ENCODE measurements around the gene SLCO3A1.

Gene SLCO3A1

GRCh38 chr15:92140796-92141195 lies 287.3 kb downstream of the SLCO3A1 start:
- Histone ChIP-seq H3K4me1 (no peaks in the 10 kb centered on the region), H3K9me3 (no peaks in the 10 kb centered on the region), H3K36me3 (replicated peaks) (no peaks in the 10 kb centered on the region), H3K27me3 (ENCODE audit: low read depth) (no peaks in the 10 kb centered on the region), H3K4me3 (no peak overlapping the region)
- in situ Hi-C loops (cut with MboI; ENCODE audit: low sequenced_read_pairs), result no loop called here
- DNase-seq (ENCODE audit: low spot score in 2 of 2), result no peak

GRCh38 chr15:92141607-92142006 lies 288.1 kb downstream of the SLCO3A1 start:
- no peak for DNase-seq (ENCODE audit: low spot score in 2 of 2)
- Histone ChIP-seq H3K4me1 (no peaks in the 10 kb centered on the region), H3K9me3 (no peaks in the 10 kb centered on the region), H3K27me3 (ENCODE audit: low read depth) (no peaks in the 10 kb centered on the region), H3K36me3 (replicated peaks) (no peaks in the 10 kb centered on the region), H3K4me3 (no peak overlapping the region)
- in situ Hi-C loops (cut with MboI; ENCODE audit: low sequenced_read_pairs), result no loop called here

DNA sequence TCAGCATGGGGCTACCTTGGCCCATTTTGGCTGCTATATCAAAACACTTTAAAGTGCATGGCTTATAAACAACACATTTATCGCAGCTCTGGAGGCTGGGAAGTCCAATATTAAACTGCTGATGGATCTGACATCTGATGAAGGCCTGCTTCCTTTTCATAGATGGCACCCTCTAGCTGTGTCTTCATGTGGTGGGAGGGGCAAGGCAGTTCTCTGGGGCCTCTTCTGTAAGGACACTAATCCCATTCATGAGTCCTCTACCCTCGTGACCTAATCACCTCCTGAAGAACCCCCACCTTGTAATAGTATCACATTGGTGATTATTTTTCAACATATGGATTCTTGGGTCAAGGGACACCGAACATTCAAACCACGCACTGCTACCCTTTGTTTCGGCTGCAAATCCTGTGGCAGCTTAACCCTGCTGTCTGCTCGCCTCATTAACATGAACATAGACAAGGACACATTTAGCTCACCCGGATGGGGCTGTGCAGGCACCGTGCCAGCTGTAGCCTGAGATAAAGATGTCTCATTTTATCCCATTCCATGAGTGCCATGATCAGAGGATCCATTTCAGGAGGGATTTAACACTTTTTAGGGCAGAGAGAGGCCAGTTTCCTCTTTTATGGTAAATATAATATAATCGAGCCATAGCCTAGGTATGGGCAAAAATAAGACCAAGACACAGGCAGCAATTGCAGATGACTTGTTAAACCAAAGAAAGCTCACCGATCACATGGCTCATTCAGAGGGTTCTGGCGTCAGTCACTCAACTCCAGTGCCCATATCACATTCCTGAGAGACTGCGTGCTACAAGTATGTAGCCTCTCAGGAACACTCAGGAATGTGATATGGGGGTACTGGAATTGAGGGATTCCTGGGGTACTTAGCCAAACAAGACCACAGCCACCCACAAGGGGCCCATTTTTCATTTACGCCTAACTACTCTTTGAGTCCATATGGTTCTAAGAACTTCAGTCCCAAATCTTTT lies 289.0 kb downstream of the SLCO3A1 start:
- no peaks in the 10 kb centered on the region for H3K36me3 ChIP-seq (replicated peaks)
- no peak overlapping the region for H3K4me3 ChIP-seq
- in situ Hi-C loops (cut with MboI; ENCODE audit: low sequenced_read_pairs), result no loop called here
- H3K9me3 ChIP-seq, result no peaks in the 10 kb centered on the region
- no peak for DNase-seq (ENCODE audit: low spot score in 2 of 2)
- no peaks in the 10 kb centered on the region for H3K4me1 ChIP-seq
- no peaks in the 10 kb centered on the region for H3K27me3 ChIP-seq (ENCODE audit: low read depth)

GRCh38 chr15:92143765-92144164 lies 290.3 kb downstream of the SLCO3A1 start:
- no peaks in the 10 kb centered on the region for H3K27me3 ChIP-seq (ENCODE audit: low read depth)
- H3K36me3 ChIP-seq (replicated peaks), result no peaks in the 10 kb centered on the region
- in situ Hi-C loops (cut with MboI; ENCODE audit: low sequenced_read_pairs), result no loop called here
- no peak overlapping the region for H3K4me3 ChIP-seq
- H3K9me3 ChIP-seq, result no peaks in the 10 kb centered on the region
- no peaks in the 10 kb centered on the region for H3K4me1 ChIP-seq
- DNase-seq (ENCODE audit: low spot score in 2 of 2), result no peak

GRCh38 chr15:92146511-92147150 lies 293.1 kb downstream of the SLCO3A1 start:
- no peaks in the 10 kb centered on the region for H3K27me3 ChIP-seq (ENCODE audit: low read depth)
- in situ Hi-C loops (cut with MboI; ENCODE audit: low sequenced_read_pairs), result no loop called here
- H3K36me3 ChIP-seq (replicated peaks), result no peaks in the 10 kb centered on the region
- no peak overlapping the region for H3K4me3 ChIP-seq
- no peaks in the 10 kb centered on the region for H3K9me3 ChIP-seq
- DNase-seq (ENCODE audit: low spot score in 2 of 2), result no peak
- H3K4me1 ChIP-seq, result no peaks in the 10 kb centered on the region

DNA sequence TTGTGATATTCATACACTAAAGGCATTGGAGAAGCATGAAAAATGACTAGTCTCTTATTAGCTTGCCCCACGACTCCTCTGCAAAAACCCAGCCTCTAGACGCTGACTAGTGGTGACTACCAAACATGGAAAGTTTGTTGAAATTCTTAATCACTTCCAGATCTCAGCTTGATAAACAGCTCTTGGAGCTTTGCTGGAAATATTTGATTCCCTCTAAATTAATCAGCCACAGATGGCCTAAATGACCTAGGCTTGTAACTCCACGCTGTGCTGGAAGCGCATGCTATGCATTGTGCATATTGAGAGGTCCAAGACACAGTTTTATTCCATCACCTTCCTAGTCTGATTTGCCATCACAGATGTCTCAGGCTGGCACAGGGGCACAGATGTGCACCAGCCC lies 295.5 kb downstream of the SLCO3A1 start:
- DNase-seq (ENCODE audit: low spot score in 2 of 2), result no peak
- in situ Hi-C loops (cut with MboI; ENCODE audit: low sequenced_read_pairs), result no loop called here
- Histone ChIP-seq H3K9me3 (no peaks in the 10 kb centered on the region), H3K4me3 (no peak overlapping the region), H3K4me1 (no peaks in the 10 kb centered on the region), H3K27me3 (ENCODE audit: low read depth) (no peaks in the 10 kb centered on the region), H3K36me3 (replicated peaks) (no peaks in the 10 kb centered on the region)

DNA sequence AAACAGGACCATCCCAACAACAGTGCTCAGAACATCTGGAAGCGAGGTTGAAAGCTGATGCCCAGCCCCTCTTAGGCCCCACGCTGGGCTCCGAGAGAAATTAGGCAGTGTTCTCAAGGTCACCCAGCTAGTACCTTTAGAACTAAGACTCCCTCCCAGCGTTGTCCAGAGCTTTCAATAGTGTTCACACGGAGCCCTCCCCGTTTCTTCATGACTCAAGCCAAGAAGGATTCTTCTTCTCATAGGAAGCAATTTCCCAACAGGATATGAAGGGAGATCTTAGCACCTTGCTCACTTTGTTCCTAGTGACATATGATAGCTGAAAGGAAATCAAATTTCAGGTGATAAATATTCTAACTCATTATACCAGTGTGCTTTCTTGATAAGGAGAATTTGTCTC lies 296.0 kb downstream of the SLCO3A1 start:
- H3K4me1 ChIP-seq, result no peaks in the 10 kb centered on the region
- DNase-seq (ENCODE audit: low spot score in 2 of 2), result no peak
- H3K27me3 ChIP-seq (ENCODE audit: low read depth), result no peaks in the 10 kb centered on the region
- no peak overlapping the region for H3K4me3 ChIP-seq
- in situ Hi-C loops (cut with MboI; ENCODE audit: low sequenced_read_pairs), result no loop called here
- no peaks in the 10 kb centered on the region for H3K36me3 ChIP-seq (replicated peaks)
- H3K9me3 ChIP-seq, result no peaks in the 10 kb centered on the region

DNA sequence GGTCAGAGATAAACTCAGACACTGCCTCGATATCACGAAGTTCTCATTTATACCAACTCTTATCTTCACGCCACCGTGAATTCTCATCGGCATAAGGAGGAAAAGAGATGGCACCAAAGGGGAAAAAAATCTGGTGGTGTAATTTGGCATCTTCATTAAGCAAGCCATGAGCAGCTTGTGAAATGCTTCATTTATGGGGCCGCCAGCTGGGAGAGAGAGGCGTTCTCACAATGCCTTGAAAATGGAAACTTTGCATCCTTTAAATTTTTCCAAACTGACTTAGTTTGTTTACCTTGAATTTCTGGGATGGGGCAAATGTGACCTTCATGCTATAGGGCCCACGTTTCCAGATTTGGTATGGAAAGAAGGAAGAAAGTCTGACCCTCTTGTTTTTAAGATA lies 297.7 kb downstream of the SLCO3A1 start:
- Histone ChIP-seq H3K4me1 (no peaks in the 10 kb centered on the region), H3K4me3 (no peak overlapping the region), H3K36me3 (replicated peaks) (no peaks in the 10 kb centered on the region), H3K9me3 (no peaks in the 10 kb centered on the region), H3K27me3 (ENCODE audit: low read depth) (no peaks in the 10 kb centered on the region)
- in situ Hi-C loops (cut with MboI; ENCODE audit: low sequenced_read_pairs), result no loop called here
- DNase-seq (ENCODE audit: low spot score in 2 of 2), result no peak

DNA sequence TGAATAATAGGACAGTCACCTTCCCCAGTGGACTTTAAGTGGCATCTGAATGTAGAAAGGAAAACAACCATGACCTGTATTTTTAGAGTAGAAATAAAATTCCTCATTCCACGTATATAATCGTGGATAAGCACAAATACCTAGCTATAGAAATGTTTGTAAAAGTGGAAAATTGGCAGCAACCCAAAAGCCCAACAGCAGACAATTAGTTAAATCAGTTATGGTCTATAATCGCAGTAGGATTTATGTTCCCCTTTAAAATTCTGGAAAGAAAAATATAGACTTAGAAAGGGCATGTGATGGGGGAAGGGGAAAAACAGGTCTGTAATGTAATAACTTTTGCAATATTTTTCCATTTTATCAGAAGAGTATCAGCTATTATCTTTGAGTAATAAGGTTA lies 298.2 kb downstream of the SLCO3A1 start:
- no peak for DNase-seq (ENCODE audit: low spot score in 2 of 2)
- no peaks in the 10 kb centered on the region for H3K9me3 ChIP-seq
- H3K27me3 ChIP-seq (ENCODE audit: low read depth), result no peaks in the 10 kb centered on the region
- no peak overlapping the region for H3K4me3 ChIP-seq
- in situ Hi-C loops (cut with MboI; ENCODE audit: low sequenced_read_pairs), result no loop called here
- H3K4me1 ChIP-seq, result no peaks in the 10 kb centered on the region
- no peaks in the 10 kb centered on the region for H3K36me3 ChIP-seq (replicated peaks)

DNA sequence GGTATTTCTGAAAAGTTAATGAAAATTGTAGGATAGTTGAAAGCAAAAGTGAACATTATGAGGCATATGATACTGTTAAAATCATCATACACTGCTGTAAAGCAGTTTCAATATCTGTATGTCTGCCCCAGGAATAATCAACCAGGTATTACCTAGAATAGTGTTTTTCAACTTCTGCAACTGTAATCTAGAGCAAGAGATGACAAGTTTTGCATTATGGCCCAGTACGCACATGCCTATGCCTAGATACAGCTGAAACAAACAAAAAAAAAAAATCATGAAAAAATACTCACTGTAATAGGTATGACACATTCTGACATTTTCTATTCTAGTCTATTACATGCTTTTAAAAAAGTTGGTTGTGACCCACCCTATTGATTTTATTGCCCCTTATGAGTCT lies 299.5 kb downstream of the SLCO3A1 start:
- Histone ChIP-seq H3K4me1 (no peaks in the 10 kb centered on the region), H3K4me3 (no peak overlapping the region), H3K27me3 (ENCODE audit: low read depth) (no peaks in the 10 kb centered on the region), H3K9me3 (no peaks in the 10 kb centered on the region), H3K36me3 (replicated peaks) (no peaks in the 10 kb centered on the region)
- DNase-seq (ENCODE audit: low spot score in 2 of 2), result no peak
- in situ Hi-C loops (cut with MboI; ENCODE audit: low sequenced_read_pairs), result no loop called here

DNA sequence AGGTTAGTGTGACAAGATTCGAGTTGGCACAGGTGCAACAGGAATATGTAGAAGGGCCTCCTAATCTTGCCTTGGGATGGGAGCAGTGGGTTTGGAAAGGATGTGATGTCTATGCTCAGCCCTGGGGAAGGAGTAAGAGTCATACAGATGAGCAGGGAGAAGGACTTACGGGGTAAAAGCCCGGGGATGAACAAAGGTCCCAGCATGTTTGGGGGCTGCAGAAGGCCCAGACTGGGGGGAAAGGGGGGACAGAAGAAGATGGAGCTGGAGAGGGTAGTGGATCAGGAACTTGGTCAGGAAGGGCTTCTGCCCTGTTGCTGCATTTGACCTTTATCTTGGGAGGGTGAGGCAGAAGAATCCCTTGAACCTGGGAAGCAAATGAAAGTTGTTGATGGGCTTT lies 300.1 kb downstream of the SLCO3A1 start:
- DNase-seq (ENCODE audit: low spot score in 2 of 2), result no peak
- Histone ChIP-seq H3K36me3 (replicated peaks) (no peaks in the 10 kb centered on the region), H3K9me3 (no peaks in the 10 kb centered on the region), H3K27me3 (ENCODE audit: low read depth) (no peaks in the 10 kb centered on the region), H3K4me3 (no peak overlapping the region), H3K4me1 (no peaks in the 10 kb centered on the region)
- in situ Hi-C loops (cut with MboI; ENCODE audit: low sequenced_read_pairs), result no loop called here

GRCh38 chr15:92155934-92156333 lies 302.4 kb downstream of the SLCO3A1 start:
- Histone ChIP-seq H3K4me3 (no peak overlapping the region), H3K27me3 (ENCODE audit: low read depth) (no peaks in the 10 kb centered on the region), H3K9me3 (no peaks in the 10 kb centered on the region), H3K36me3 (replicated peaks) (no peaks in the 10 kb centered on the region), H3K4me1 (no peaks in the 10 kb centered on the region)
- no peak for DNase-seq (ENCODE audit: low spot score in 2 of 2)
- in situ Hi-C loops (cut with MboI; ENCODE audit: low sequenced_read_pairs), result no loop called here

DNA sequence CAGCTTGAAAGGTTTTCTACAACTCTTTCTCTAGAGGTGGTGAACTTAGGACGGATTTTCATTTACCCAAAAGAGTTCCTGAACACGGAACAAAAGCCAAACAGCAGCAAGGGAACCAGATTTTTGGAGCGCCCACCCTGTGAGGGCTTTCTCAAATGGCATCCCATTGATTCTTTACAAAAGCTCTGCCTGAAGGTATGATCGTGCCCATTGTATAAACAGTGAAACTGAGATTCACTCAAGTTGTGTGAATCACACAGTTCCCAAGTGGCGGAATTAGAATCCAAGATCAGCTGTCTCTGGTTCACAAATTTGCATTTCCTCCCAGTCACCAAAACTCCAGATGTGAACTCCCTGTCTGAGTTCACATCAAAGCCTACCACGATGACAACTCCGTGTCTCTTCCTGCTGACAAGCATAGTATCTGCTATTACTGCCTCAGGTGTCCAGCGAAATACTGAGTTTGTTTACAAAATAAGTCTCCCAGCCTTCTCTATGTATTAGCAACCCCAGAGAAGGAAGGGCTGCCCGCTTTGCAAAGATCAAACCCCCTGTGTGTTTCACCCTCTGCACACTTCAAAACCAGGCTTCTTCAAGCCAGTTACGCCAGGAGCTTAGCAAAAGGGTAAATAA lies 304.3 kb downstream of the SLCO3A1 start:
- Histone ChIP-seq H3K27me3 (ENCODE audit: low read depth) (no peaks in the 10 kb centered on the region), H3K9me3 (no peaks in the 10 kb centered on the region), H3K4me3 (no peak overlapping the region), H3K4me1 (no peaks in the 10 kb centered on the region), H3K36me3 (replicated peaks) (no peaks in the 10 kb centered on the region)
- in situ Hi-C loops (cut with MboI; ENCODE audit: low sequenced_read_pairs), result no loop called here
- DNase-seq (ENCODE audit: low spot score in 2 of 2), result no peak

- no peaks in the 10 kb centered on the region for H3K36me3 ChIP-seq (replicated peaks)
- in situ Hi-C loops (cut with MboI; ENCODE audit: low sequenced_read_pairs), result no loop called here
- H3K27me3 ChIP-seq (ENCODE audit: low read depth), result no peaks in the 10 kb centered on the region
- H3K4me1 ChIP-seq, result no peaks in the 10 kb centered on the region
- no peak for DNase-seq (ENCODE audit: low spot score in 2 of 2)
- no peak overlapping the region for H3K4me3 ChIP-seq
- no peaks in the 10 kb centered on the region for H3K9me3 ChIP-seq
Observed at GRCh38 chr15:92158426-92158825, 304.9 kb downstream of the SLCO3A1 start.

Measured in HAP-1 (cell line).